Neutrophil (primary cell): ENCODE measurements around the gene ENKUR.
"Not testable (repeated sequence)": the region's sequence is repeated elsewhere in the genome, so short reads cannot be mapped to it uniquely, and the experiment has no call there.

ENCODE experiments used
- H3K27ac ChIP-seq: fragments of 200-600 bp; sonication (generic); 2 replicates; pipeline ENCODE4 v1.5.1; 2016; ENCODE audit warnings: mild to moderate bottlenecking, moderate library complexity
- H3K27me3 ChIP-seq: fragments of 200-600 bp; sonication (generic); 2 replicates; pipeline ENCODE4 v1.6.0; 2016; ENCODE audit warnings: mild to moderate bottlenecking
- H3K36me3 ChIP-seq: fragments of 200-600 bp; sonication (generic); 2 replicates; pipeline ENCODE4 v1.5.1; 2017
- H3K4me1 ChIP-seq, 2 experiments: fragments of 200-600 bp in 1 of 2; sonication (generic) in 1 of 2; 1 replicate in 1 of 2; 2 replicates in 1 of 2; pipeline versions ENCODE4 v1.5.1 to v1.6.1; 2013 to 2016; ENCODE audit warnings: low read depth in 1 of 2, low read length in 1 of 2, mild to moderate bottlenecking in 1 of 2, moderate library complexity in 1 of 2; ENCODE audit not compliant: control insufficient read depth in 1 of 2, insufficient read depth in 1 of 2
- H3K4me3 ChIP-seq, 2 experiments: fragments of 200-600 bp in 1 of 2; sonication (generic) in 1 of 2; 1 replicate in 1 of 2; 2 replicates in 1 of 2; pipeline ENCODE4 v1.5.1; 2013 to 2016; ENCODE audit warnings: low read depth in 1 of 2, low read length in 1 of 2, mild to moderate bottlenecking in 1 of 2, moderate library complexity in 1 of 2
- H3K9me3 ChIP-seq: fragments of 200-600 bp; sonication (generic); 2 replicates; pipeline ENCODE4 v1.5.1; 2016
- TF ChIP-seq, protein P1 (sequence below): fragments of 200-600 bp; sonication (generic); IDR thresholded peaks from 2 replicates; pipeline ENCODE4 v1.5.1; 2016; ENCODE audit warnings: antibody characterized with exemption

ENKUR gene

DNA sequence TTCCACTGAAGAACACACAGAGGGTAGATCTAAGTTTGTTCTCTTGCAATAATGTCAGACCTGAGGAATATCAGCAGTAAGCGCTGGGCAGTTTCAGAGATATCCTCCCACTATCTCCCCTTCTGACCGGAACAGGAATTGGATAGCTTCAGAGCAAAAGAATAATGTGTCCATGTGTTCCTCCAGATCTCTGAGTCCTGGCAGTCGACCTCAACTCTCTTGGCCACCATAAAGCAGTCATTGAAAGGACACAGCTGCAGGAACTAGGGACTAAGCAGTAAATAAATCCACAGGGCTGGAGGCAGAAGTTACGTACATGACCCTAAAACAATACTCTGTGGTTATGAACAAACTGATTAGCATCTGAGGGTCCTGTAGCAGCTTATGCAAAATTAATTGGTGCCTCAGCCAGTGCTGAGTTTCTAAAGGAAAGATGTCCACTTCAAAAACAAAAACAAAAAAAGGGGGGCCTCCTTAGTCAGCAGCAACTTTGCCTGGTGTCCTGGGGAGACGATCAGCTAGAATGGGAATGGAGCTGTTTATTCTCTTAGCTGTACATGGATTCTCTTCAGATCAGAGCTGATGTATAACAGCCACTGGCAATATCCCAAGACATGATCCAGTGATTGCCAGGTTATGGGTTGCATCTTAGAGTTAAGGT is 57.1 kb downstream of the ENKUR start:
- Histone ChIP-seq H3K27ac (no peak overlapping the region), H3K36me3 (no peaks in the 10 kb centered on the region), H3K9me3 (no peaks in the 10 kb centered on the region), H3K27me3 (peaks cover 11% of the 10 kb centered on the region), H3K4me3 (no peak overlapping the region), H3K4me1 (no peaks in the 10 kb centered on the region)
- TF ChIP-seq, protein P1, sequence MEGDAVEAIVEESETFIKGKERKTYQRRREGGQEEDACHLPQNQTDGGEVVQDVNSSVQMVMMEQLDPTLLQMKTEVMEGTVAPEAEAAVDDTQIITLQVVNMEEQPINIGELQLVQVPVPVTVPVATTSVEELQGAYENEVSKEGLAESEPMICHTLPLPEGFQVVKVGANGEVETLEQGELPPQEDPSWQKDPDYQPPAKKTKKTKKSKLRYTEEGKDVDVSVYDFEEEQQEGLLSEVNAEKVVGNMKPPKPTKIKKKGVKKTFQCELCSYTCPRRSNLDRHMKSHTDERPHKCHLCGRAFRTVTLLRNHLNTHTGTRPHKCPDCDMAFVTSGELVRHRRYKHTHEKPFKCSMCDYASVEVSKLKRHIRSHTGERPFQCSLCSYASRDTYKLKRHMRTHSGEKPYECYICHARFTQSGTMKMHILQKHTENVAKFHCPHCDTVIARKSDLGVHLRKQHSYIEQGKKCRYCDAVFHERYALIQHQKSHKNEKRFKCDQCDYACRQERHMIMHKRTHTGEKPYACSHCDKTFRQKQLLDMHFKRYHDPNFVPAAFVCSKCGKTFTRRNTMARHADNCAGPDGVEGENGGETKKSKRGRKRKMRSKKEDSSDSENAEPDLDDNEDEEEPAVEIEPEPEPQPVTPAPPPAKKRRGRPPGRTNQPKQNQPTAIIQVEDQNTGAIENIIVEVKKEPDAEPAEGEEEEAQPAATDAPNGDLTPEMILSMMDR = no peak

DNA sequence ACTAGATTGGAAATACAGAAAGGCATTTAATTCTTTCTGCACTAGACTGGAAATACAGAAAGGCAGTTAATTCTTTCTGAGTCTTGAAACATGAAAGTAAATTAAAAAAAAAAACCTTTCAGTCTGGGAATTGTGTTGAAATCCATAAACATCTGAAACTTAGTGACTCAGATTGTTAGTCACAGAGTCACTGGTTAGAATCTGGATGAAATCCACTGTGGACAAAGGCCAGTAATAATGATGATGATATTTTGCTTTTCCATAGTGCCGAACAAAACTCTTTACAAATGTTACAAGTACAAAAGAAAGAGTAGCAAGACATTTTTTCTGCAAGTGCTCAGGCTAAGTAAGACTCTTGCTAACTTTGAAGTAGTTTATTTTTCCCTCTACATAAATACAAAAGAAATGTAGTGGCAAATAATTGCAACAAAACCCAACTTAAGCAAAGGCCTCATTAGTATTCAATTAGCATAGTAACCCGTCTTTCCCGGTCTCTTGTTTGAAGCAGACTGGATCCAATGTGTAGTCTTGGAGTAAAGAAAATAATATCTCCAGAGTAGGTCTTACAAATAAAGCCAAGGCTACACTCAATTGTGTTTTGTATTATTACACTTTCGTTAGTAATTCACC is 57.8 kb downstream of the ENKUR start:
- Histone ChIP-seq H3K27ac (no peak overlapping the region), H3K4me3 (no peak overlapping the region), H3K27me3 (peaks cover 17% of the 10 kb centered on the region), H3K36me3 (no peaks in the 10 kb centered on the region), H3K4me1 (no peaks in the 10 kb centered on the region), H3K9me3 (no peaks in the 10 kb centered on the region)
- TF ChIP-seq, protein P1 = no peak

DNA sequence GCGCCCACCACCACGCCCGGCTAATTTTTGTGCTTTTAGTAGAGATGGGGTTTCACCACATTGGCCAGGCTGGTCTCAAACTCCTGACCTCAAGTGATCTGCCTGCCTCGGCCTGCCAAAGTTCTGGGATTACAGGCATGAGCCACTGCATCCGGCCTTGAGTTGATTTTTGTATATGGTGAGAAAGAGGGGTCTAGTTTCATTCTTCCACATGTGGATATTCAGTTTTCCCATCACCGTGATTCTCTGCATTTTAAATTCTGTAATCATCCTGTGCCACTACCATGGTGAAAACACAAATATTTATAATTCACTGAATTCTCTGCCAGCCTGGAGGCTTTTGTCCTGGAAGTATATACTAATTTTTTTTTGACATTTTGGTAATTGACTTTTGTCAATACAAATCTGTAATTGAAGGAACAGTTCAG is 58.3 kb downstream of the ENKUR start:
- not testable (repeated sequence) for H3K36me3 ChIP-seq, H3K9me3 ChIP-seq, H3K4me1 ChIP-seq, H3K27ac ChIP-seq, H3K4me3 ChIP-seq
- peaks cover 23% of the 10 kb centered on the region for H3K27me3 ChIP-seq

DNA sequence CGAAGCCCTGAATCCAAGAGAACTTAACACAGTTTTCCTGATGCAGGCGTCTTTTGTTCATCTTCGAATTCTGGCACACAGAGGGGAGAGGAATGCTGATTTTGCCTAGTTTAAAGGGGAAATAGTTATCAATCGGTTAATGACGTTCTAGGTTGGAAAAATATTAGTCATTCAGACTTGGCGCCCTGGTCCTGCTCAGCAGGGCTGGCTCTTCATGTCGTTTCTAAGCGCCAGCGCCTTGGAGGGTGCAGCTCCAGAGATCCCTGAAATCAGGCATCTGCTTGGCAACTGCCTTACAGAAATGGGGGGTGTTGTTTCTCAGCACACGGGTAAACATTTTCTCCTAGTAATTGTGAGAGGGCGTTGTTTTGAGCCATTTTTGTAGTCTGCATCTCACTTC is 62.3 kb downstream of the ENKUR start:
- no peaks in the 10 kb centered on the region for H3K9me3 ChIP-seq
- H3K27ac ChIP-seq = no peak overlapping the region
- H3K4me3 ChIP-seq = no peak overlapping the region
- TF ChIP-seq, protein P1 = no peak
- peaks cover 53% of the 10 kb centered on the region for H3K27me3 ChIP-seq
- H3K4me1 ChIP-seq = peaks cover 0 to 3% of the 10 kb centered on the region in 2 experiments
- no peaks in the 10 kb centered on the region for H3K36me3 ChIP-seq

DNA sequence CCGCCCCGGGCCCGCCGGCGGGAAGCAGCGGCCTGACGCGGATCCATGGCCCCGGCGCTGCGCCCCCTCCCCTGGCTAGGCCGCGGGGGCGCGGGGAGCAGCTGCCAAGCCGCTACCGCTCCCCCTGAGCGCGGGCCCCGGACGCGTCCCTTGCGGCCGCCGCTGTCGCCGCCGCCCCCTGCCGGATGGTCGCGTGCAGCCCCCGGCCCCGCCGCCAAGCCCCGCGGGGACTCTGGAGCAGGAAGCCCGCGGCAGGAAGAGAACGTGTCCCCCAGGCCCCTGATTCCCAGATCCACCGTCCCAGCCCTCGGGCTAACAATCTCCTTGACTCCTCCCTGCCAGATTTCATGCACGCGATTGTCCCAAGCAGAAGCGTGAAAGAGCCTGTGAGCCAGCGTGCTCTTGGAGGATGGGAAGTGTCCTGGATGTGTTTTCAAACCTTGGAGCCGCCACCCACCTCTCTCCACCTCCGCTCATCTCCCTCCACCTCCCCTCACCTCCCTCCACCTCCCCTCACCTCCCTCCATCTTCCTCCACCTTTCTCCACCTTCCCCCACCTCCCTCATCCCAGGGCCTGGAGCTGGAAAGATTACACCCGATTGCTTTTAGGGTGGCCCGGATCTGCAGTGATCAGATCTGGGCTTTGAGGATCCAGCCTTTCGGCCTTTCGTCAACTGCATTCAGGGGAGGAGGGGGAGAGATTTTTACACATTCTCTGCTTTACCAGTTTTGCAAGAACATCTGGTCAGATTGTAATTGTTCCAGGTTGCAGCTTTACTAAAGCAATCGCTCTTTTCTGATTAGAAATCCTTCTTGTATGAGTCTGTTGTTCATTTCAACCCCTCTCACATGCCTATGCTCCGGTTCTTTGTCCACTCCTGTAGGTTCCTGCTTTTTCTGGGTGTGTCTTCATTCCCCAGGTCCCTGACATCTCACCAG is 63.0 kb downstream of the ENKUR start:
- H3K4me3 ChIP-seq = no peak overlapping the region
- H3K27me3 ChIP-seq = peaks cover 53% of the 10 kb centered on the region
- no peaks in the 10 kb centered on the region for H3K36me3 ChIP-seq
- peaks cover 0 to 3% of the 10 kb centered on the region in 2 experiments for H3K4me1 ChIP-seq
- TF ChIP-seq, protein P1 = no peak
- no peaks in the 10 kb centered on the region for H3K9me3 ChIP-seq
- no peak overlapping the region for H3K27ac ChIP-seq
